WERI-Rb-1 (cell line): ENCODE data around the gene SCML1.

Experiments
- DNase-seq: peaks from one replicate; pipeline ENCODE4 v3.0.0-alpha.2; 2020
- H3K27ac ChIP-seq: fragments of 250-450 bp; sonication (Bioruptor Pico); 2 replicates; pipeline ENCODE4 v1.5.1; 2020; ENCODE audit warnings: mild to moderate bottlenecking, moderate library complexity
- H3K27me3 ChIP-seq: fragments of 250-450 bp; sonication (Bioruptor Pico); 2 replicates; pipeline ENCODE4 v1.5.1; 2021; ENCODE audit warnings: mild to moderate bottlenecking, low read depth, moderate library complexity; ENCODE audit not compliant: insufficient read depth, severe bottlenecking
- H3K36me3 ChIP-seq: fragments of 250-450 bp; sonication (Bioruptor Pico); 2 replicates; pipeline ENCODE4 v1.5.1; 2020; ENCODE audit warnings: mild to moderate bottlenecking, moderate library complexity
- H3K4me3 ChIP-seq: 2 replicates; pipeline ENCODE4 v1.5.1; 2011; ENCODE audit warnings: low read depth, mild to moderate bottlenecking, control low read depth, low read length
- H3K9me3 ChIP-seq: fragments of 250-450 bp; sonication (Bioruptor Pico); 2 replicates; pipeline ENCODE4 v1.5.1; 2021; ENCODE audit warnings: mild to moderate bottlenecking, moderate library complexity; ENCODE audit not compliant: severe bottlenecking
- CTCF ChIP-seq: IDR thresholded peaks from 2 replicates; pipeline ENCODE4 v1.5.1; 2011; ENCODE audit warnings: low read depth, mild to moderate bottlenecking, control low read depth, inconsistent platforms, low read length

The SCML1 gene

DNA sequence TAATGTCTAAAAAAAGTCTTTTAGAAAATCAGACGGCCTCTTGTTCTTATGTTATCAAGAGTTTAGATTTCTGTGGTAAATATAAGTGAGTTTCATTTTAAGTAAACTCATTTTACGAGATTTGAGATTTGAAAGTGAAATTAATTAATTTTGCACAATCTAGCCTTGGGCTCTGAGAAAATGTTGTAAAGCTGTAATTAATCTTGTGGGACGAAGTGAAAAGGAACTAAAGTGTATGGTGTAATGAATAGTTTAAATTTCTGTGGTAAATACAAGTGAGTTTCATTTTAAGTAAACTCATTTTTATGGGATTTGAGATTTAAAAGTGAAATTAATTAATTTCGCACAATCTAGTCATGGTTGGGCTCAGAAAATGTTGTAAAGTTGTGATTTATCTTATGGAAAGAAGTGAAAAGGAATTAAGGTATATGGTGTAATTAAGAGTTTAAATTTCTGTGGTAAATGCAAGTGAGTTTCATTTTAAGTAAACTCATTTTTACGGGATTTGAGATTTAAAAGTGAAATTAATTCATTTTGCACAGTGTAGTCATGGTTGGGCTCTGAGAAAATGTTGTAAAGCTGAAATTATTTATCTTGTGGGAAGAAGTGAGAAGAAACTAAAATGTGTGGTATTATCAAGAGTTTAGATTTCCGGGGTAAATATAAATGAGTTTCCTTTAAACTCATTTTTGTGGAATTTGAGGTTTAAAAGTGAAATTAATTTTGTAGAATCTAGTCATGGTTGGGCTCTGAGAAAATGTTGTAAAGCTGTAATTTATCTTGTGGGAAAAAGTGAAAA lies 1.6 kb downstream of the SCML1 start:
- DNase-seq, result no peak
- H3K36me3 ChIP-seq, result no peaks in the 10 kb centered on the region
- peak overlapping the region; percentile 70 for H3K27ac ChIP-seq
- peak overlapping the region; percentile 78 for H3K4me3 ChIP-seq
- peaks cover 12% of the 10 kb centered on the region for H3K27me3 ChIP-seq
- TF ChIP-seq CTCF, result no peak
- no peaks in the 10 kb centered on the region for H3K9me3 ChIP-seq

DNA sequence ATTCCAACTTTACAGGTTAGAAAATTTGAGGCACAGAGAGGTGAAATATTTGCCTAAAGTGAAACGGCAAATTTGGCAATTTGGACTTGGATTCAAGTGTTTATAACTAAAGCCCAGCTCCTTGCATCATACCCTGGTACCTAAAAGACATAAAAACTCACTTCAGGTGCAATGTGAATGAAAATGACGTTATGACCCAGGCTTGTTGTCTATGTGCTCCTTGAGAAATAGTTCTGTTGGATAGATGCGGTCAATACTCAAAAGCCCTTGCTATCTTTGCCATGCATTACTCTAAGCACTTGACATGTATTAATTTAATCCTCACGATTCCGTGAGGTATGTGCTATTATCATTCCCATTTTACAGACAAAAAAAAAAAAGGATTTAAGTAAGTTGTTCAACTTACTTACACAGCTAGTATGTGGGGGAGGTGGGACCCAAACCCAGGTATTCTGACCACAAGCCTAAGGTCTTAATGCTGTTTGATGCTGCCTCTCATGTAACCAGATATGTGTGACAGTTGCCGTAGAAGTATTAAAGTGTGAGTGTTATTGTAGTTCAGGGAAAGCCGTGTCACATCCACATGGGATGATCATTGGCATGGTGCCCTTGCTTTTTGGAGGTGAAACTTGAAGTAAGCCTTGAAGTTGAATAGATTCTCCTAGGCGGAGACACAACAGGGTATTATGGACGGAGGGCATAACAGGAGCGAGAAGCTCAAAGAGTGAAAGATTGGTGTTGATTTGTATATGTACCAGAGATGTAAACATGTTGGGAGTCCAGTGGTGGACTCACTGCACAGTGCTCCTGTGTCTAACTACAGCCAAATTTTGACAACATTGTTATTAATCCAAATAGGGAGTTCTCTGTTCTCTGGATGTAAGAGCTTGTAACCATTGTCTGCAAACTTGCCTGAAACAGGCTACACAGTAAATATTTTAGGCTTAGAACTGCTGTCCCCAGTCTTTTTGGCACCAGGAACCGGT lies 3.1 kb downstream of the SCML1 start:
- Histone ChIP-seq H3K27ac (peak overlapping the region; percentile 47), H3K27me3 (peaks cover 17% of the 10 kb centered on the region), H3K9me3 (no peaks in the 10 kb centered on the region), H3K36me3 (no peaks in the 10 kb centered on the region), H3K4me3 (peak overlapping the region; percentile 30)
- TF ChIP-seq CTCF, result no peak
- DNase-seq, result no peak

- Histone ChIP-seq H3K27ac (peak overlapping the region; percentile 47), H3K4me3 (peak overlapping the region; percentile 30), H3K9me3 (no peaks in the 10 kb centered on the region), H3K27me3 (peaks cover 17% of the 10 kb centered on the region), H3K36me3 (no peaks in the 10 kb centered on the region)
- no peak for TF ChIP-seq CTCF
- DNase-seq, result peak; percentile 66
These were observed 3.8 kb downstream of the SCML1 start for GRCh38 chrX:17741123-17741511.

- Histone ChIP-seq H3K9me3 (no peaks in the 10 kb centered on the region), H3K27ac (no peak overlapping the region), H3K27me3 (peaks cover 11% of the 10 kb centered on the region), H3K36me3 (no peaks in the 10 kb centered on the region), H3K4me3 (no peak overlapping the region)
- no peak for DNase-seq
- TF ChIP-seq CTCF, result no peak
These were observed 6.6 kb downstream of the SCML1 start for GRCh38 chrX:17743913-17744312.

GRCh38 chrX:17744896-17745523 lies 7.7 kb downstream of the SCML1 start:
- H3K36me3 ChIP-seq, result no peaks in the 10 kb centered on the region
- H3K27me3 ChIP-seq, result peaks cover 16% of the 10 kb centered on the region
- H3K27ac ChIP-seq, result no peak overlapping the region
- no peak overlapping the region for H3K4me3 ChIP-seq
- TF ChIP-seq CTCF, result no peak
- H3K9me3 ChIP-seq, result no peaks in the 10 kb centered on the region
- DNase-seq, result no peak
